HepG2 (cell line): ENCODE data around the gene UCN. TPM values are rescaled to one million over a fixed set of nuclear protein-coding genes. Genes with fewer than 3 reads are reported as not detected.

Experiments used
- AHR ChIP-seq: IDR thresholded peaks from 2 replicates; pipeline ENCODE4 v1.6.1; 2018; ENCODE audit warnings: missing genetic modification reagents, missing compliant biosample characterization
- CBFB ChIP-seq: sonication (generic); formaldehyde crosslinking; IDR thresholded peaks from 2 replicates; pipeline ENCODE4 v1.4.0; 2020; ENCODE audit warnings: missing genetic modification reagents
- FOSL2 ChIP-seq: sonication (generic); formaldehyde crosslinking; IDR thresholded peaks from 2 replicates; pipeline ENCODE4 v1.4.0; 2020; ENCODE audit warnings: missing genetic modification reagents
- IRF2 ChIP-seq: IDR thresholded peaks from 2 replicates; pipeline ENCODE4 v1.6.1; 2018; ENCODE audit warnings: missing genetic modification reagents, missing compliant biosample characterization
- ISX ChIP-seq: sonication (generic); formaldehyde crosslinking; conservative IDR thresholded peaks from 2 replicates; pipeline ENCODE4 v1.5.0; 2020; ENCODE audit warnings: missing genetic modification reagents
- KMT2B ChIP-seq: IDR thresholded peaks from 2 replicates; pipeline ENCODE4 v1.6.1; 2016; ENCODE audit warnings: missing genetic modification reagents, missing compliant biosample characterization
- SPEN ChIP-seq: sonication (generic); formaldehyde crosslinking; IDR thresholded peaks from 2 replicates; pipeline ENCODE4 v1.5.1; 2020; ENCODE audit warnings: low read depth, mild to moderate bottlenecking, missing genetic modification reagents
- ZNF180 ChIP-seq: sonication (generic); formaldehyde crosslinking; IDR thresholded peaks from 2 replicates; pipeline ENCODE4 v1.4.0; 2020; ENCODE audit warnings: low read depth, missing genetic modification reagents, borderline replicate concordance
- ZNF773 ChIP-seq: sonication (generic); formaldehyde crosslinking; IDR thresholded peaks from 2 replicates; pipeline ENCODE4 v1.4.0; 2020; ENCODE audit warnings: missing genetic modification reagents, borderline replicate concordance
- polyA plus RNA-seq, 8 experiments: library from polyadenylated mRNA; depleted of rRNA in 3 of 8; stranded (reverse) in 7 of 8; unstranded in 1 of 8; fragments of >200 nt; fragmentation: Illumina TruSeq in 4 of 8; extraction: Trizol in 4 of 8; gene quantifications; 2 replicates each; pipeline versions ENCODE4 v1.2.1 to v1.2.3, GENCODE V29; 2011 to 2016; ENCODE audit warnings: low read depth in 4 of 8, missing spikeins in 1 of 8, mixed read lengths in 1 of 8; ENCODE audit not compliant: insufficient read depth in 1 of 8
- total RNA-seq, 5 experiments: library from RNA; depleted of rRNA; stranded (reverse); fragments of >200 nt; fragmentation: Illumina TruSeq; extraction: Trizol; gene quantifications; 2 replicates each; pipeline ENCODE4 v1.2.3, GENCODE V29; 2016; ENCODE audit warnings: low read depth in 1 of 5
- TF ChIP-seq, protein P1 (sequence below): sonication (generic); formaldehyde crosslinking; IDR thresholded peaks from 2 replicates; pipeline ENCODE4 v1.4.0; 2020; ENCODE audit warnings: low read depth, missing genetic modification reagents
- TF ChIP-seq, protein P2 (sequence below): IDR thresholded peaks from 2 replicates; pipeline ENCODE4 v1.6.1; 2016; ENCODE audit warnings: low read depth, control low read depth
- TF ChIP-seq, protein P3 (sequence below): sonication (generic); formaldehyde crosslinking; conservative IDR thresholded peaks from 2 replicates; pipeline ENCODE4 v1.8.1; 2023; ENCODE audit warnings: missing genetic modification reagents
- TF ChIP-seq, protein P4 (sequence below): sonication (generic); formaldehyde crosslinking; conservative IDR thresholded peaks from 2 replicates; pipeline ENCODE4 v1.8.0; 2022; ENCODE audit warnings: low read depth, missing genetic modification reagents
- TF ChIP-seq, protein P5 (sequence below): sonication (generic); formaldehyde crosslinking; IDR thresholded peaks from 2 replicates; pipeline ENCODE4 v1.9.0; 2021; ENCODE audit warnings: missing genetic modification reagents, borderline replicate concordance

UCN gene
- total and polyA plus RNA-seq, 2 of the 13 experiments (the other 11 are each of a cell fraction or from before 2014, with no cell fraction given), result 1.2 to 2.3 TPM

DNA sequence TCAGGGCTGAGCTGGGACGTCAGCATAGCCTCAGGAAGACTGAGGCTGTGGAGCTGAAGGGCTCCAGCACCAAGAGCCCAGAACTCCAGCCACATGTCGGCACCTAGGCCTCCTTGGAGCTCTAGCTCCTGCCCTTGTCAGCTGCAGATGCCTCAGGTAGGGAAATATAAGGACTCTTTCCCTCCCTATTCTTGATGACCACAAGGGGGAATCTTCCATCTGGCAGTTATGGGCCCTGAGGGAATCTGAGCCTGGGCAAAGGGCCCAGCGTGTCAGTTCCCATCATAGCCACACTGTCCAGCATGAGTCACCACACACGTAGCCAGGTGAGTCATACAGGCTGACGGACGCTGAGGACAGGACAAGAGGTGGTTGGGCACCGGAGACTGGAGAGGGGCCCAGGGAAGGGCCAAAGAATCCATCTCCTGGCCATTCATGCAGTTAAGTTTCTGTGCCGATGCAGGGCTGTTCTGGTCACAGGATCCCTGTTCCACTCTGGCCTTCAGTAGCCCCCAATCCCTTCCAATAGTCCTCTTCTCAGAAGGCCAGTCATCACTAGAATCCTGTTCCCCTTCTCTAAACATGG lies 12.8 kb upstream of the UCN start (continued):
- TF ChIP-seq, protein P1, sequence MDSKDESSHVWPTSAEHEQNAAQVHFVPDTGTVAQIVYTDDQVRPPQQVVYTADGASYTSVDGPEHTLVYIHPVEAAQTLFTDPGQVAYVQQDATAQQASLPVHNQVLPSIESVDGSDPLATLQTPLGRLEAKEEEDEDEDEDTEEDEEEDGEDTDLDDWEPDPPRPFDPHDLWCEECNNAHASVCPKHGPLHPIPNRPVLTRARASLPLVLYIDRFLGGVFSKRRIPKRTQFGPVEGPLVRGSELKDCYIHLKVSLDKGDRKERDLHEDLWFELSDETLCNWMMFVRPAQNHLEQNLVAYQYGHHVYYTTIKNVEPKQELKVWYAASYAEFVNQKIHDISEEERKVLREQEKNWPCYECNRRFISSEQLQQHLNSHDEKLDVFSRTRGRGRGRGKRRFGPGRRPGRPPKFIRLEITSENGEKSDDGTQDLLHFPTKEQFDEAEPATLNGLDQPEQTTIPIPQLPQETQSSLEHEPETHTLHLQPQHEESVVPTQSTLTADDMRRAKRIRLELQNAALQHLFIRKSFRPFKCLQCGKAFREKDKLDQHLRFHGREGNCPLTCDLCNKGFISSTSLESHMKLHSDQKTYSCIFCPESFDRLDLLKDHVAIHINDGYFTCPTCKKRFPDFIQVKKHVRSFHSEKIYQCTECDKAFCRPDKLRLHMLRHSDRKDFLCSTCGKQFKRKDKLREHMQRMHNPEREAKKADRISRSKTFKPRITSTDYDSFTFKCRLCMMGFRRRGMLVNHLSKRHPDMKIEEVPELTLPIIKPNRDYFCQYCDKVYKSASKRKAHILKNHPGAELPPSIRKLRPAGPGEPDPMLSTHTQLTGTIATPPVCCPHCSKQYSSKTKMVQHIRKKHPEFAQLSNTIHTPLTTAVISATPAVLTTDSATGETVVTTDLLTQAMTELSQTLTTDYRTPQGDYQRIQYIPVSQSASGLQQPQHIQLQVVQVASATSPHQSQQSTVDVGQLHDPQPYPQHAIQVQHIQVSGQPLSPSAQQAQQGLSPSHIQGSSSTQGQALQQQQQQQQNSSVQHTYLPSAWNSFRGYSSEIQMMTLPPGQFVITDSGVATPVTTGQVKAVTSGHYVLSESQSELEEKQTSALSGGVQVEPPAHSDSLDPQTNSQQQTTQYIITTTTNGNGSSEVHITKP (CRISPR knock-in tag), result peak; percentile 90
- peak; percentile 81; the same call in 1 of the 2 replicates for TF ChIP-seq AHR
- peak; percentile 96 for TF ChIP-seq IRF2 (CRISPR knock-in tag)
- no peak for TF ChIP-seq ZNF180 (CRISPR knock-in tag)
- TF ChIP-seq, protein P2, sequence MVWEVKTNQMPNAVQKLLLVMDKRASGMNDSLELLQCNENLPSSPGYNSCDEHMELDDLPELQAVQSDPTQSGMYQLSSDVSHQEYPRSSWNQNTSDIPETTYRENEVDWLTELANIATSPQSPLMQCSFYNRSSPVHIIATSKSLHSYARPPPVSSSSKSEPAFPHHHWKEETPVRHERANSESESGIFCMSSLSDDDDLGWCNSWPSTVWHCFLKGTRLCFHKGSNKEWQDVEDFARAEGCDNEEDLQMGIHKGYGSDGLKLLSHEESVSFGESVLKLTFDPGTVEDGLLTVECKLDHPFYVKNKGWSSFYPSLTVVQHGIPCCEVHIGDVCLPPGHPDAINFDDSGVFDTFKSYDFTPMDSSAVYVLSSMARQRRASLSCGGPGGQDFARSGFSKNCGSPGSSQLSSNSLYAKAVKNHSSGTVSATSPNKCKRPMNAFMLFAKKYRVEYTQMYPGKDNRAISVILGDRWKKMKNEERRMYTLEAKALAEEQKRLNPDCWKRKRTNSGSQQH (CRISPR knock-in tag), result peak; percentile 94
- peak; percentile 75; the same call in 1 of the 2 replicates for TF ChIP-seq CBFB (CRISPR knock-in tag)
- no peak for TF ChIP-seq ZNF773
- peak; percentile 93 for TF ChIP-seq SPEN
- TF ChIP-seq, protein P3, sequence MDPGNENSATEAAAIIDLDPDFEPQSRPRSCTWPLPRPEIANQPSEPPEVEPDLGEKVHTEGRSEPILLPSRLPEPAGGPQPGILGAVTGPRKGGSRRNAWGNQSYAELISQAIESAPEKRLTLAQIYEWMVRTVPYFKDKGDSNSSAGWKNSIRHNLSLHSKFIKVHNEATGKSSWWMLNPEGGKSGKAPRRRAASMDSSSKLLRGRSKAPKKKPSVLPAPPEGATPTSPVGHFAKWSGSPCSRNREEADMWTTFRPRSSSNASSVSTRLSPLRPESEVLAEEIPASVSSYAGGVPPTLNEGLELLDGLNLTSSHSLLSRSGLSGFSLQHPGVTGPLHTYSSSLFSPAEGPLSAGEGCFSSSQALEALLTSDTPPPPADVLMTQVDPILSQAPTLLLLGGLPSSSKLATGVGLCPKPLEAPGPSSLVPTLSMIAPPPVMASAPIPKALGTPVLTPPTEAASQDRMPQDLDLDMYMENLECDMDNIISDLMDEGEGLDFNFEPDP (CRISPR knock-in tag), result no peak
- TF ChIP-seq ISX (CRISPR knock-in tag), result no peak
- TF ChIP-seq, protein P4, sequence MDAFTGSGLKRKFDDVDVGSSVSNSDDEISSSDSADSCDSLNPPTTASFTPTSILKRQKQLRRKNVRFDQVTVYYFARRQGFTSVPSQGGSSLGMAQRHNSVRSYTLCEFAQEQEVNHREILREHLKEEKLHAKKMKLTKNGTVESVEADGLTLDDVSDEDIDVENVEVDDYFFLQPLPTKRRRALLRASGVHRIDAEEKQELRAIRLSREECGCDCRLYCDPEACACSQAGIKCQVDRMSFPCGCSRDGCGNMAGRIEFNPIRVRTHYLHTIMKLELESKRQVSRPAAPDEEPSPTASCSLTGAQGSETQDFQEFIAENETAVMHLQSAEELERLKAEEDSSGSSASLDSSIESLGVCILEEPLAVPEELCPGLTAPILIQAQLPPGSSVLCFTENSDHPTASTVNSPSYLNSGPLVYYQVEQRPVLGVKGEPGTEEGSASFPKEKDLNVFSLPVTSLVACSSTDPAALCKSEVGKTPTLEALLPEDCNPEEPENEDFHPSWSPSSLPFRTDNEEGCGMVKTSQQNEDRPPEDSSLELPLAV (CRISPR knock-in tag), result no peak
- TF ChIP-seq FOSL2, result peak; percentile 100
- TF ChIP-seq KMT2B (CRISPR knock-in tag), result peak; percentile 77
- TF ChIP-seq, protein P5, sequence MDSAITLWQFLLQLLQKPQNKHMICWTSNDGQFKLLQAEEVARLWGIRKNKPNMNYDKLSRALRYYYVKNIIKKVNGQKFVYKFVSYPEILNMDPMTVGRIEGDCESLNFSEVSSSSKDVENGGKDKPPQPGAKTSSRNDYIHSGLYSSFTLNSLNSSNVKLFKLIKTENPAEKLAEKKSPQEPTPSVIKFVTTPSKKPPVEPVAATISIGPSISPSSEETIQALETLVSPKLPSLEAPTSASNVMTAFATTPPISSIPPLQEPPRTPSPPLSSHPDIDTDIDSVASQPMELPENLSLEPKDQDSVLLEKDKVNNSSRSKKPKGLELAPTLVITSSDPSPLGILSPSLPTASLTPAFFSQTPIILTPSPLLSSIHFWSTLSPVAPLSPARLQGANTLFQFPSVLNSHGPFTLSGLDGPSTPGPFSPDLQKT, result no peak
